Urinary bladder (tissue), 4 donors: ENCODE data around the gene TBL2. TPM values are rescaled to one million over a fixed set of nuclear protein-coding genes. Genes with fewer than 3 reads are reported as not detected.
"Not testable (repeated sequence)": the region's sequence is repeated elsewhere in the genome, so short reads cannot be mapped to it uniquely, and the experiment has no call there.

ENCODE experiments used
- DNase-seq: peaks from one replicate; pipeline ENCODE4 v3.0.0-alpha.2; 2015; ENCODE audit errors: extremely low spot score
- H3K27ac ChIP-seq: one replicate; pipeline ENCODE4 v1.5.1; 2013; ENCODE audit warnings: low read depth, mild to moderate bottlenecking, moderate library complexity
- H3K36me3 ChIP-seq: one replicate; pipeline ENCODE4 v1.6.1; 2013; ENCODE audit warnings: mild to moderate bottlenecking, moderate library complexity; ENCODE audit not compliant: insufficient read depth
- H3K4me1 ChIP-seq: one replicate; pipeline ENCODE4 v1.6.1; 2013; ENCODE audit warnings: mild to moderate bottlenecking, moderate library complexity; ENCODE audit not compliant: insufficient read depth
- H3K4me3 ChIP-seq: one replicate; pipeline ENCODE4 v1.5.1; 2013; ENCODE audit warnings: low read depth, low read length
- WGBS: extraction: QIAGEN DNeasy Blood & Tissue Kit; methylation state at CpG from one replicate; pipeline ENCODE4 v1.1.7; 2013; 5-methylcytosine and 5-hydroxymethylcytosine counted together
- polyA plus RNA-seq: library from polyadenylated mRNA; stranded (reverse); fragments of 200-250 nt; gene quantifications from one replicate; pipeline ENCODE4 v1.2.3, GENCODE V29; 2013
- total RNA-seq: library from RNA; depleted of rRNA; stranded (reverse); fragments of >200 nt; gene quantifications from one replicate; pipeline ENCODE4 v1.2.3, GENCODE V29; 2014
- donor health status: healthy with polysubstance abuse.
- donor health status: healthy.

The TBL2 gene
- total and polyA plus RNA-seq, 2 donors: 26.4 to 57.1 TPM

DNA sequence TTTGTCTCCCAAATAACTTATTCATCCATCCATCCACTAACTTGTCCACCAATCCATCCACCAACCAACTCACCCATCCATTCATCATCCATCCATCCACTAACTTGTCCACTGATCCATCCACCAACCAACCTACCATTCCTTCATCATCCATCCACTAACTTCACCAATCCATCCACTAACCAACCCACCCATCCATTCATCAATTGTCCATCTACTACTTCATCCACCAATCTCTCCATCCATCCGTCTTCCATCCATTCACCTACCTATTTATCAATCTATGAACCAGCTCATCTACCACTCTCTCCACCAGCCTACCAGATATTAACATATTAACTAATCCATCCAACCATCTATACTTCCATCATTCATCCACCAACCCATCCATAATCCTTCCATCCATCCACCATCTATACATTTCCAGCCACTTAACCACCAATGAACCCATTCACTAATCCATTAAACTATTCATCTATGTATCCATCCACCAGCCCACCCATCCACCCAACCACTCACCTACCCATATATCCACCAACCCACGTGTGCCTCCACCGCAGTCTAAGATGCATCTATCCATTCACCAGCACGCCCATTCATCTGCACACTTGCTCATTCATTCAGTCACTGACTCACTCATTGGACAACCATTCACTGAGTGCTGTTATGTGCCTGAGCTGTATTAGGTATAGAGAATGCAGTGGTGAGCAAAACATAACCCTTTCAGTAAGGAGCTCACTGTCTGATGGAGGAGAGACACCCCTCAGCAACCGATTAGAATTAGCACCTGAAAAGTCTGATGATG, 19.8 kb upstream of the TBL2 start:
- no peak for DNase-seq
- Histone ChIP-seq H3K27ac (no peak overlapping the region), H3K4me3 (no peak overlapping the region), H3K4me1 (no peaks in the 10 kb centered on the region), H3K36me3 (no peaks in the 10 kb centered on the region)
- 85% methylated on average over 5 of the region's 5 CpGs for WGBS

GRCh38 chr7:73596191-73597065, 18.0 kb upstream of the TBL2 start:
- 57% methylated on average over 37 of the region's 37 CpGs for WGBS
- Histone ChIP-seq H3K4me1 (no peaks in the 10 kb centered on the region), H3K4me3 (no peak overlapping the region), H3K36me3 (no peaks in the 10 kb centered on the region), H3K27ac (no peak overlapping the region)
- DNase-seq: no peak

- 89% methylated on average over 9 of the region's 9 CpGs for WGBS
Observed at GRCh38 chr7:73595358-73595757, 17.0 kb upstream of the TBL2 start.

GRCh38 chr7:73593207-73594045, 15.0 kb upstream of the TBL2 start:
- no peak for DNase-seq
- H3K36me3 ChIP-seq: no peaks in the 10 kb centered on the region
- no peak overlapping the region for H3K4me3 ChIP-seq
- no peak overlapping the region for H3K27ac ChIP-seq
- WGBS: 74% methylated on average over 14 of the region's 14 CpGs
- H3K4me1 ChIP-seq: no peaks in the 10 kb centered on the region

More at GRCh38 chr7:73595358-73595757, 17.0 kb upstream of the TBL2 start:
- Histone ChIP-seq H3K27ac (no peak overlapping the region), H3K4me1 (no peaks in the 10 kb centered on the region), H3K4me3 (no peak overlapping the region), H3K36me3 (no peaks in the 10 kb centered on the region)
- no peak for DNase-seq

- no peaks in the 10 kb centered on the region for H3K36me3 ChIP-seq
- H3K4me3 ChIP-seq: no peak overlapping the region
- 95% methylated on average over 12 of the region's 12 CpGs for WGBS
- H3K27ac ChIP-seq: no peak overlapping the region
- no peaks in the 10 kb centered on the region for H3K4me1 ChIP-seq
- no peak for DNase-seq
Observed at GRCh38 chr7:73586911-73587310, 8.5 kb upstream of the TBL2 start.

DNA sequence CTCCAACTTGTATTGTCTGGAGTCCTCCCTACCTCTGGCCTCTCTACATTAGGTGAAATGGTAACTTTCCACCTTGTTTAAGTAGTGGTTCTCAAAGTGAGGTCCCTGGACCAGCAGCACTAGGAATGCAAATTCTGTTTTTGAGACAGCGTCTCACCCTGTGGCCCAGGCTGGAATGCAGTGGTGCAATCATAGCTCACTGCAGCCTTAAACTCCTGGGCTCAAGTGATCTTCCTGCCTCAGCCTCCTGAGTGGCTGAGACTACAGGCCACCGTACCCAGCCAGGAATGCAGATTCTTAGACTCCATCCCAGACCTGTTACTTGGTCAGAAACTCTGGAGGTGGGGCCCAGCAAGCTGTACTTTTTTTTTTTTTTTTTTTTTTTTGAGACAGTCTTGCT, 6.8 kb upstream of the TBL2 start:
- WGBS: 74% methylated on average over 2 of the region's 2 CpGs
- no peak overlapping the region for H3K27ac ChIP-seq
- H3K36me3 ChIP-seq: no peaks in the 10 kb centered on the region
- H3K4me1 ChIP-seq: no peaks in the 10 kb centered on the region
- H3K4me3 ChIP-seq: no peak overlapping the region
- no peak for DNase-seq

GRCh38 chr7:73582664-73583202, 4.4 kb upstream of the TBL2 start:
- Histone ChIP-seq H3K27ac (no peak overlapping the region), H3K4me3 (no peak overlapping the region), H3K36me3 (no peaks in the 10 kb centered on the region), H3K4me1 (no peaks in the 10 kb centered on the region)
- DNase-seq: no peak
- WGBS: 90% methylated on average over 6 of the region's 6 CpGs

DNA sequence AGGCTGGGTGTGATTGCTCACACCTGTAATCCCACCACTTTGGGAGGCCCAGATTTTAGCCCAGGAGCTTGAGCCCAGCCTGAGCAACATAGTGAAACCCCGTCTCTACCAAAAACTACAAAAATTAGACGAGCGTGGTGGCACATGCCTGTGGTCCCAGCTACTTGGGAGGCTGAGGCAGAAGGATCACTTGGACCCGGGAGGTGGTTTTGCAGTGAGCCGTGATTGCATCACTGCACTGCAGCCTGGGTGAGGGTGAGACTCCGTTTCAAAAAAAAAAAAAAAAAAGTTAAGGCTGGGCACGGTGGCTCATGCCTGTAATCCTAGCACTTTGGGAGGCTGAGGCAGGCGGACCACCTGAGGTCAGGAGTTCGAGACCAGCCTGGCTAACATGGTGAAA, 2.6 kb upstream of the TBL2 start:
- H3K36me3 ChIP-seq: not testable (repeated sequence)
- WGBS: 81% methylated on average over 9 of the region's 9 CpGs

GRCh38 chr7:73577627-73578341, 595 bp downstream of the TBL2 start:
- H3K36me3 ChIP-seq: no peaks in the 10 kb centered on the region
- peak overlapping the region; percentile 82 for H3K27ac ChIP-seq
- peak overlapping the region; percentile 76 for H3K4me3 ChIP-seq
- no peaks in the 10 kb centered on the region for H3K4me1 ChIP-seq
- no peak for DNase-seq
- 10% methylated on average over 32 of the region's 32 CpGs for WGBS

More for the DNA sequence above, 2.6 kb upstream of the TBL2 start:
- not testable (repeated sequence) for H3K27ac ChIP-seq, H3K4me1 ChIP-seq, DNase-seq, H3K4me3 ChIP-seq

DNA sequence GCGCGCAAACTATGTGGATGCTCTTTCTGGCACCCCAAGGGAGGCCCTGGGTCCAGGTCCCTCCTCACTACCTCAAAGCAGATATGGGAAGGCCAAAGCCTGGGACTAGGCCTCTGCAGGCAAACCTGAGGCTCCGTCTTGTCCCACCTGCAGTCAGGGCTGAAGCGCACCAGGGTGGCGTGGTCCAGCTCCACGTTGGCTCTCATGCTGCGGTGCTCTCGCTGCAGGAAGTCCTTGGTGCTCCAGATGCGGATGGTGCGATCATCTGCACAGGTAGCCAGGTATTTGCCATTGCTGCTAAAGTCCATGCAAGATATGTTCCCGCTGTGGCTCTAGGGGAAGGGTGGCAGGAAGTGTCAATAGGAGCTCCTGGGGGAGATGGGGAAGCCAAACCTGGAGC, 4.6 kb downstream of the TBL2 start:
- no peak overlapping the region for H3K4me3 ChIP-seq
- WGBS: 98% methylated on average over 11 of the region's 11 CpGs
- H3K27ac ChIP-seq: no peak overlapping the region
- H3K36me3 ChIP-seq: peaks cover 5% of the 10 kb centered on the region
- H3K4me1 ChIP-seq: no peaks in the 10 kb centered on the region
- DNase-seq: no peak

DNA sequence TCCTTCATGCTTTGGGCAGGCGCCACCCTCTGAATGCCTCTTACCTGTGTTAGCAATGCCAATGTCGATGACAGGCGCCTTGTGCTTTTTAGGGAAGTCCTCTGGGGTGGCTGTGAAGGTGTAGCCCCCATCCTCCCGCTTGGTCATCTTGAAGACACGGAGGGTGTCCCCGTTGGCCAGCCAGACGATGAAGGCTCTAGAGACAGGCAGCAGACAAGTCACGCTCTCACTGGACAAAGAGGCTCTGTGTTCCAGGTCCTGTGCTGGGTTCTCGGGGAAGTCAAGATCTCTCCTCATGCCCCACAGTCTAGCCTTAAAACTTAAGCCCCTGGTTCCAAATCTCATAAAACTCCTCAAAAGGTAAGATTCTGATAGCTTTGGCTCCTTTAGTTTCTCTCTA, 5.1 kb downstream of the TBL2 start:
- Histone ChIP-seq H3K4me1 (no peaks in the 10 kb centered on the region), H3K4me3 (no peak overlapping the region), H3K27ac (no peak overlapping the region), H3K36me3 (peaks cover 5% of the 10 kb centered on the region)
- DNase-seq: no peak
- WGBS: 94% methylated on average over 9 of the region's 9 CpGs

- H3K4me3 ChIP-seq: no peak overlapping the region
- H3K27ac ChIP-seq: no peak overlapping the region
- H3K36me3 ChIP-seq: peaks cover 5% of the 10 kb centered on the region
- WGBS: 79% methylated on average over 6 of the region's 6 CpGs
- H3K4me1 ChIP-seq: no peaks in the 10 kb centered on the region
- no peak for DNase-seq
Observed at GRCh38 chr7:73572767-73573186, 5.6 kb downstream of the TBL2 start.
